C4-2B (cell line): ENCODE data around the gene BTN1A1.

Source experiments
- CTCF ChIP-seq: fragments of 450-650 bp; conservative IDR thresholded peaks from 2 replicates; pipeline ENCODE4 v1.5.1; 2017; ENCODE audit warnings: mild to moderate bottlenecking
- ZFX ChIP-seq: fragments of 450-650 bp; IDR thresholded peaks from 2 replicates; pipeline ENCODE4 v1.6.1; 2017

DNA sequence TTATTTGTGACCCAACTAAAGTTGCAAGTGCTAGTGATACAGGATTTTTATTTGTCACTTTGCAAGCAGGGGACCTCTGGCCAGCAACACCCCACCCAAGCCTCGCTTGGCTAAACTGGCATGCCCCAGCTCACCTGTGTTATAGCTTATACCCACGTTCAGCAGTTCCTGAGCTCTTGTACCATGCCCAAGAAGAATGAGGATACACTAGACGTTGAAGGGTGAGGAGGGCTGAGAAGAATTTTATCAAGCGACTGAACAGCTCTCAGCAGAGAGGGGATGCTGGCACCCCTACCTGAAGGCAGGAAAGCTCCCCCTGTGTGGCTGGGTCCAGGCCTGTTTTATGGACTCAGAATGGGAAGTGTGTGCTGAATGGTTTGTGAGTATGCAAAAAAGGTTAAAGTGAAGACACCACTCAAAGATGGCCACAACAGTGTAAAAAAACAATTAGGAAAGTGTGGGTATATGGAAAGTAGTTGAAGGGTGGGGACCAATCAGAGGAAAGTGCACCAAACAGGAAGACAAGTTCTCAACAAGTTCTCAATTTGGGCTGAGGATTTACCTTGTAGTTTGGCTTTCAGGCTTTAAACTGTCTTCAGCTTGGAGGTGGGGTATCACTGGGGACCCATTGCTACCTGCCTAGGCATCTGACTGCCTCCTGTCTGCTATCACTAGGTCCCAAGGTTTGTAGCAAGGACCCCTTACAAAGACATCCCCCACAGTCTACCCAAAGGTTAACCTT, 27.4 kb upstream of the BTN1A1 start:
- no peak for TF ChIP-seq CTCF
- no peak for TF ChIP-seq ZFX
